Suprapubic skin (tissue), 4 donors: Measurements from ENCODE around the gene C15orf61. TPM values are rescaled to one million over a fixed set of nuclear protein-coding genes. Genes with fewer than 3 reads are reported as not detected.

ENCODE experiments used
- DNase-seq, 2 donors: peaks; one replicate each; pipeline ENCODE4 v3.0.0-alpha.2; 2019; ENCODE audit warnings: low spot score in 2 of 2
- H3K27ac ChIP-seq: fragments of 200-600 bp; sonication (generic); one replicate; pipeline ENCODE4 v1.5.1; 2019
- H3K27me3 ChIP-seq: fragments of 200-600 bp; sonication (generic); one replicate; pipeline ENCODE4 v1.5.1; 2019
- H3K36me3 ChIP-seq: fragments of 200-600 bp; sonication (generic); one replicate; pipeline ENCODE4 v1.5.1; 2019
- H3K4me1 ChIP-seq: fragments of 200-600 bp; sonication (generic); one replicate; pipeline ENCODE4 v1.5.1; 2019
- H3K4me3 ChIP-seq: fragments of 200-600 bp; sonication (generic); one replicate; pipeline ENCODE4 v1.5.1; 2019; ENCODE audit warnings: mild to moderate bottlenecking
- H3K9me3 ChIP-seq: fragments of 200-600 bp; sonication (generic); one replicate; pipeline ENCODE4 v1.5.1; 2019
- CTCF ChIP-seq, 2 donors: fragments of 200-600 bp in 1 of 2; fragments of 450-650 bp in 1 of 2; sonication (generic) in 1 of 2; IDR thresholded peaks; one replicate each; pipeline ENCODE4 v1.5.1; 2016 to 2019; ENCODE audit warnings: antibody characterized with exemption in 2 of 2, mild to moderate bottlenecking in 1 of 2, moderate library complexity in 1 of 2
- EP300 ChIP-seq: sonication (generic); formaldehyde crosslinking; IDR thresholded peaks from one replicate; pipeline ENCODE4 v1.6.1; 2017; ENCODE audit warnings: antibody characterized with exemption
- POLR2A ChIP-seq, 2 donors: fragments of 450-650 bp; IDR thresholded peaks; one replicate each; pipeline ENCODE4 v1.6.1; 2017; ENCODE audit warnings: antibody characterized with exemption in 2 of 2, mild to moderate bottlenecking in 2 of 2, moderate library complexity in 2 of 2
- POLR2AphosphoS5 ChIP-seq, 3 donors: sonication (generic); formaldehyde crosslinking; IDR thresholded peaks; one replicate each; pipeline ENCODE4 v1.6.1; 2017; ENCODE audit warnings: antibody characterized with exemption in 3 of 3
- WGBS: methylation state at CpG from one replicate; pipeline ENCODE4 v1.1.5; 2018; 5-methylcytosine and 5-hydroxymethylcytosine counted together
- total RNA-seq, 4 donors: library from RNA; depleted of rRNA; stranded (reverse); fragments of >200 nt; gene quantifications; one replicate each; pipeline ENCODE4 v1.1.0, GENCODE V29; 2016

Gene C15orf61
- total RNA-seq, 4 donors from 2014 or later = 12.8 to 23.6 (median 16.8) TPM

DNA sequence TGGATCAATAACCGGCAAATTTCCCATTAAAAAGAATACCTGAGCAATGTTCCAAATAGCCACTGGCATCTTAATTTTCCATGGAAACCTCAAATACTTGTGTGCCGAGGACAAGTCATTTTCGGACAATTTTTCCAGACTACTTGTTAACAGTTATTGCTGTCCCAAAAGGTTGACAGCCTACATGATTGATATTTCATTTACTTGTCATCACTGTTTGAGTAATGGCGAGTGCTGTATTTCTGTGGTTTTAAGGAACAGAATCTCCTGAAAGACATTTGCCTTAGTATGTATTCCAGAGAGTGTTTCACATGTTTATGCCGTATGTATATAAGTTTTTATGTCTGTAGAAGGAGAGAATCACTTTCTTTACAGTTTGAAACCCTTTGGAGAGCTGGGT lies 58.2 kb downstream of the C15orf61 start:
- TF ChIP-seq POLR2AphosphoS5 (IDR thresholded peaks at IDR 0.05) = no peak
- TF ChIP-seq POLR2A (IDR thresholded peaks at IDR 0.05) = no peak
- no peak for TF ChIP-seq EP300
- TF ChIP-seq CTCF (IDR thresholded peaks at IDR 0.05) = no peak
- 84% methylated on average over 5 of the region's 5 CpGs for WGBS
- H3K36me3 ChIP-seq = no peaks in the 10 kb centered on the region
- H3K4me3 ChIP-seq = no peak overlapping the region
- no peaks in the 10 kb centered on the region for H3K27me3 ChIP-seq
- H3K9me3 ChIP-seq = no peaks in the 10 kb centered on the region
- DNase-seq = no peak
- no peak overlapping the region for H3K27ac ChIP-seq
- no peaks in the 10 kb centered on the region for H3K4me1 ChIP-seq

Other genes starting within 250 kb of the C15orf61 start
- gene MAP2K5, start 21.6 kb downstream of the C15orf61 start, total RNA-seq = 10 to 100 TPM in 2 of 4 donors, 1 to 10 TPM in 2; 9.5 to 18.5 (median 10.2) TPM